Chondrocyte (in vitro differentiated cells): Measurements from ENCODE around the gene RAPGEF3. TPM values are rescaled to one million over a fixed set of nuclear protein-coding genes. Genes with fewer than 3 reads are reported as not detected.

Experiments
- DNase-seq: peaks from one replicate; pipeline ENCODE4 v3.0.0; 2021; ENCODE audit warnings: mixed read lengths, low spot score
- H3K27ac Mint-ChIP-seq: one replicate; pipeline ENCODE4 v1.8.0; 2021; ENCODE audit warnings: mild to moderate bottlenecking, moderate library complexity, mixed read lengths; ENCODE audit not compliant: unreplicated experiment
- H3K27me3 Mint-ChIP-seq: 2 replicates; pipeline ENCODE4 v1.8.0; 2021; ENCODE audit warnings: low read depth, mixed read lengths
- H3K36me3 Mint-ChIP-seq: 2 replicates; pipeline ENCODE4 v1.8.0; 2021; ENCODE audit warnings: low read depth, mixed read lengths
- H3K4me1 Mint-ChIP-seq: 2 replicates; pipeline ENCODE4 v1.8.0; 2021; ENCODE audit warnings: low read depth, mild to moderate bottlenecking, mixed read lengths
- H3K4me3 Mint-ChIP-seq: one replicate; pipeline ENCODE4 v1.8.0; 2021; ENCODE audit warnings: mild to moderate bottlenecking, moderate library complexity, mixed read lengths; ENCODE audit not compliant: unreplicated experiment
- H3K9me3 Mint-ChIP-seq: 2 replicates; pipeline ENCODE4 v1.8.0; 2021; ENCODE audit warnings: low read depth, mixed read lengths
- CTCF ChIP-seq: fragments of 200-600 bp; sonication (generic); IDR thresholded peaks from 2 replicates; pipeline ENCODE4 v1.5.0; 2021; ENCODE audit warnings: antibody characterized with exemption, mild to moderate bottlenecking, moderate library complexity
- total RNA-seq: library from RNA; stranded (reverse); gene quantifications from 3 replicates; pipeline ENCODE4 v1.2.1, GENCODE V29; 2021

Gene RAPGEF3
- total RNA-seq, 1 donor from 2014 or later: 1.3 TPM

- H3K9me3 Mint-ChIP-seq: no peaks in the 10 kb centered on the region
- peaks cover 29% of the 10 kb centered on the region for H3K4me1 Mint-ChIP-seq
- peaks cover 6% of the 10 kb centered on the region for H3K36me3 Mint-ChIP-seq
- no peak for DNase-seq
- H3K27ac Mint-ChIP-seq: peak overlapping the region; percentile 73
- no peak overlapping the region for H3K4me3 Mint-ChIP-seq
- TF ChIP-seq CTCF: no peak
- H3K27me3 Mint-ChIP-seq: no peaks in the 10 kb centered on the region
Measured at GRCh38 chr12:47777741-47778558, 19.3 kb upstream of the RAPGEF3 start.

GRCh38 chr12:47777151-47777550 lies 18.5 kb upstream of the RAPGEF3 start:
- no peak for TF ChIP-seq CTCF
- H3K27me3 Mint-ChIP-seq: no peaks in the 10 kb centered on the region
- no peaks in the 10 kb centered on the region for H3K9me3 Mint-ChIP-seq
- DNase-seq: no peak
- peaks cover 3% of the 10 kb centered on the region for H3K36me3 Mint-ChIP-seq
- H3K4me1 Mint-ChIP-seq: peaks cover 32% of the 10 kb centered on the region
- no peak overlapping the region for H3K4me3 Mint-ChIP-seq
- peak overlapping the region; percentile 84 for H3K27ac Mint-ChIP-seq

- Mint-ChIP-seq H3K36me3 (no peaks in the 10 kb centered on the region), H3K9me3 (no peaks in the 10 kb centered on the region), H3K4me1 (peaks cover 32% of the 10 kb centered on the region), H3K4me3 (no peak overlapping the region), H3K27me3 (no peaks in the 10 kb centered on the region), H3K27ac (peak overlapping the region; percentile 84)
- no peak for TF ChIP-seq CTCF
- DNase-seq: no peak
Measured at GRCh38 chr12:47776471-47777143, 17.9 kb upstream of the RAPGEF3 start.

- H3K27ac Mint-ChIP-seq: no peak overlapping the region
- no peak for DNase-seq
- H3K4me3 Mint-ChIP-seq: no peak overlapping the region
- no peaks in the 10 kb centered on the region for H3K9me3 Mint-ChIP-seq
- H3K27me3 Mint-ChIP-seq: no peaks in the 10 kb centered on the region
- H3K4me1 Mint-ChIP-seq: peaks cover 32% of the 10 kb centered on the region
- TF ChIP-seq CTCF: no peak
- H3K36me3 Mint-ChIP-seq: no peaks in the 10 kb centered on the region
Measured at GRCh38 chr12:47775100-47775911, 16.6 kb upstream of the RAPGEF3 start.

GRCh38 chr12:47774663-47775062 lies 16.0 kb upstream of the RAPGEF3 start:
- H3K4me3 Mint-ChIP-seq: no peak overlapping the region
- H3K4me1 Mint-ChIP-seq: peaks cover 32% of the 10 kb centered on the region
- no peak overlapping the region for H3K27ac Mint-ChIP-seq
- H3K27me3 Mint-ChIP-seq: no peaks in the 10 kb centered on the region
- TF ChIP-seq CTCF: no peak
- no peaks in the 10 kb centered on the region for H3K9me3 Mint-ChIP-seq
- DNase-seq: no peak
- no peaks in the 10 kb centered on the region for H3K36me3 Mint-ChIP-seq
